ENCODE results near the gene JARID2. TPM values are rescaled to one million over a fixed set of nuclear protein-coding genes. Genes with fewer than 3 reads are reported as not detected.

Gene JARID2
- polyA plus RNA-seq (2012; ENCODE audit: insufficient read length, low read depth) = 6.2 TPM

- TF ChIP-seq FOXP2 (optimal IDR thresholded peaks at IDR 0.05; ENCODE audit: borderline replicate concordance, extremely low read depth, extremely low read length, insufficient read depth) (no peak), SIN3A (IDR thresholded peaks at IDR 0.05; ENCODE audit: borderline replicate concordance, insufficient read depth, low read length) (peak; percentile 87), POLR2AphosphoS5 (IDR thresholded peaks at IDR 0.05; ENCODE audit: low read depth, low read length) (peak; percentile 42; the same call in 1 of the 2 replicates), TAF1 (IDR thresholded peaks at IDR 0.05; ENCODE audit: borderline replicate concordance, insufficient read depth, low read length) (0 out of 2 replicates have a peak, but pooled peaks have one; percentile 12)
These were observed at the start of gene JARID2 for GRCh38 chr6:15245361-15246216. JARID2 (plus strand) TSS chr6:15246069; CDS start chr6:15246540, 471 bp downstream.

GRCh38 chr6:15200087-15200486, 45.8 kb upstream of the JARID2 start:
- TF ChIP-seq FOXP2 (optimal IDR thresholded peaks at IDR 0.05; ENCODE audit: borderline replicate concordance, extremely low read depth, extremely low read length, insufficient read depth) = no peak
- no peak for TF ChIP-seq TAF1 (IDR thresholded peaks at IDR 0.05; ENCODE audit: borderline replicate concordance, insufficient read depth, low read length)
- no peak for TF ChIP-seq POLR2AphosphoS5 (IDR thresholded peaks at IDR 0.05; ENCODE audit: low read depth, low read length)
- no peak for TF ChIP-seq SIN3A (IDR thresholded peaks at IDR 0.05; ENCODE audit: borderline replicate concordance, insufficient read depth, low read length)
- no peak for TF ChIP-seq REST (IDR thresholded peaks at IDR 0.05; ENCODE audit: insufficient read depth in 1 of 2, low read depth in 2 of 2, low read length in 2 of 2)

GRCh38 chr6:15205321-15205720, 40.5 kb upstream of the JARID2 start:
- no peak for TF ChIP-seq REST (IDR thresholded peaks at IDR 0.05; ENCODE audit: insufficient read depth in 1 of 2, low read depth in 2 of 2, low read length in 2 of 2)
- no peak for TF ChIP-seq SIN3A (IDR thresholded peaks at IDR 0.05; ENCODE audit: borderline replicate concordance, insufficient read depth, low read length)
- no peak for TF ChIP-seq TAF1 (IDR thresholded peaks at IDR 0.05; ENCODE audit: borderline replicate concordance, insufficient read depth, low read length)
- TF ChIP-seq FOXP2 (optimal IDR thresholded peaks at IDR 0.05; ENCODE audit: borderline replicate concordance, extremely low read depth, extremely low read length, insufficient read depth) = no peak
- TF ChIP-seq POLR2AphosphoS5 (IDR thresholded peaks at IDR 0.05; ENCODE audit: low read depth, low read length) = no peak

GRCh38 chr6:15206887-15207286, 39.0 kb upstream of the JARID2 start:
- TF ChIP-seq POLR2AphosphoS5 (IDR thresholded peaks at IDR 0.05; ENCODE audit: low read depth, low read length) = no peak
- no peak for TF ChIP-seq SIN3A (IDR thresholded peaks at IDR 0.05; ENCODE audit: borderline replicate concordance, insufficient read depth, low read length)
- TF ChIP-seq FOXP2 (optimal IDR thresholded peaks at IDR 0.05; ENCODE audit: borderline replicate concordance, extremely low read depth, extremely low read length, insufficient read depth) = no peak
- TF ChIP-seq TAF1 (IDR thresholded peaks at IDR 0.05; ENCODE audit: borderline replicate concordance, insufficient read depth, low read length) = no peak
- no peak for TF ChIP-seq REST (IDR thresholded peaks at IDR 0.05; ENCODE audit: insufficient read depth in 1 of 2, low read depth in 2 of 2, low read length in 2 of 2)

GRCh38 chr6:15207923-15208322, 37.9 kb upstream of the JARID2 start:
- TF ChIP-seq TAF1 (IDR thresholded peaks at IDR 0.05; ENCODE audit: borderline replicate concordance, insufficient read depth, low read length) (no peak), FOXP2 (optimal IDR thresholded peaks at IDR 0.05; ENCODE audit: borderline replicate concordance, extremely low read depth, extremely low read length, insufficient read depth) (no peak), SIN3A (IDR thresholded peaks at IDR 0.05; ENCODE audit: borderline replicate concordance, insufficient read depth, low read length) (no peak), REST (IDR thresholded peaks at IDR 0.05; ENCODE audit: insufficient read depth in 1 of 2, low read depth in 2 of 2, low read length in 2 of 2) (no peak), POLR2AphosphoS5 (IDR thresholded peaks at IDR 0.05; ENCODE audit: low read depth, low read length) (no peak)
